NB4 (cell line): ENCODE data around the gene LELP1.
"Not testable (repeated sequence)": the region's sequence is repeated elsewhere in the genome, so short reads cannot be mapped to it uniquely, and the experiment has no call there.

Experiments
- DNase-seq: peaks from one replicate; pipeline ENCODE4 v3.0.0; 2010; ENCODE audit warnings: low read depth
- H3K4me3 ChIP-seq: one replicate; pipeline ENCODE4 v1.5.1; 2011; ENCODE audit warnings: mild to moderate bottlenecking, low read depth, low read length, moderate library complexity
- MYC ChIP-seq: IDR thresholded peaks from 2 replicates; pipeline ENCODE4 v1.6.1; 2011; ENCODE audit warnings: low read depth, low read length
- POLR2A ChIP-seq: IDR thresholded peaks from 2 replicates; pipeline ENCODE4 v1.6.1; 2011; ENCODE audit warnings: mild to moderate bottlenecking; ENCODE audit not compliant: insufficient read length; ENCODE audit errors: extremely low read depth
- TF ChIP-seq, protein P1 (sequence below): IDR thresholded peaks from one replicate; pipeline ENCODE4 v1.5.1; 2012; ENCODE audit warnings: low read depth, low read length
- TF ChIP-seq, protein P2 (sequence below): IDR thresholded peaks from 2 replicates; pipeline ENCODE4 v1.6.1; 2011; ENCODE audit warnings: low read depth, low read length

Gene LELP1

DNA sequence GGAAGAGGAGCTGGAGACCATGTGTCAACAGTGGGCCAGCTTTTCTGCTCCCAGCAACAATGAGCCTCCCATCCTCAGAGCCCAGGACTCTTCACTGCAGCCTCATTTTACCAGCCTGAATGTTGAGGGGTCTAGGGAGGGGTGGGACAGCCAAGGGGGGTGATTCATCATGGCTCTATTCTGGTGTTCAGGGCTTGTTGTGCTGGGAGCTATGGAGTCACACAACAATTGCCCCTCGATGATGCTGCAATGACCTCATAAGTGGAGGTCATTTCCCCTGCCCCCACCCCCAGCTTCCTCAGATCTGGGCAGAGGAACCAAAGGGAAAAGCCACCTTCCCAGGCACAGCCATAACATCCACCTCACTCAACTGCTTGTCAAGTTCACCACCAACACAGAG, at the start of gene LELP1:
Gene LELP1 (plus strand): TSS at position 301 of the 400 bp plus-strand sequence. CDS start 1,278 bp downstream, outside the sequence.
- H3K4me3 ChIP-seq: no peak within 1 kb of the TSS
- DNase-seq: no peak

DNA sequence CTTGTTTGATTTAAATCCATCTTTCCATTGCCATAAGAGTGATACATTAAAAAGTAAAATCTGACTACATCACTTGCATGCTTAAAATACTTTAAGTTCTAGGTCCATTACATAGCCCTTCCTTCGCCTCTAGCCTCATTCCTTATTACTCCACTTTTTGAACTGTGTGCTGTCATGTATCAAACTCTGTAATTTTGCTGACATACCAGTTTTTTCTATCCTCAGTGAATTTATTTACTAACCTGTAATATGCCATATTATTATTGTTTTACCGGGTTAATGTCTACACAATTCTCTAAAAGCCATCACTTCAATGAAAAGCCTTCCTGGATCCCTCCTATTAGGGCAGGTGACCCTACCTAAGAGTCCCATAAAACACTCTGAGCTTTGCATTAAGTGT, 47.7 kb upstream of the LELP1 start:
- no peak for DNase-seq
- TF ChIP-seq, protein P1, sequence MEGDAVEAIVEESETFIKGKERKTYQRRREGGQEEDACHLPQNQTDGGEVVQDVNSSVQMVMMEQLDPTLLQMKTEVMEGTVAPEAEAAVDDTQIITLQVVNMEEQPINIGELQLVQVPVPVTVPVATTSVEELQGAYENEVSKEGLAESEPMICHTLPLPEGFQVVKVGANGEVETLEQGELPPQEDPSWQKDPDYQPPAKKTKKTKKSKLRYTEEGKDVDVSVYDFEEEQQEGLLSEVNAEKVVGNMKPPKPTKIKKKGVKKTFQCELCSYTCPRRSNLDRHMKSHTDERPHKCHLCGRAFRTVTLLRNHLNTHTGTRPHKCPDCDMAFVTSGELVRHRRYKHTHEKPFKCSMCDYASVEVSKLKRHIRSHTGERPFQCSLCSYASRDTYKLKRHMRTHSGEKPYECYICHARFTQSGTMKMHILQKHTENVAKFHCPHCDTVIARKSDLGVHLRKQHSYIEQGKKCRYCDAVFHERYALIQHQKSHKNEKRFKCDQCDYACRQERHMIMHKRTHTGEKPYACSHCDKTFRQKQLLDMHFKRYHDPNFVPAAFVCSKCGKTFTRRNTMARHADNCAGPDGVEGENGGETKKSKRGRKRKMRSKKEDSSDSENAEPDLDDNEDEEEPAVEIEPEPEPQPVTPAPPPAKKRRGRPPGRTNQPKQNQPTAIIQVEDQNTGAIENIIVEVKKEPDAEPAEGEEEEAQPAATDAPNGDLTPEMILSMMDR: no peak
- no peak for TF ChIP-seq POLR2A
- TF ChIP-seq, protein P2, sequence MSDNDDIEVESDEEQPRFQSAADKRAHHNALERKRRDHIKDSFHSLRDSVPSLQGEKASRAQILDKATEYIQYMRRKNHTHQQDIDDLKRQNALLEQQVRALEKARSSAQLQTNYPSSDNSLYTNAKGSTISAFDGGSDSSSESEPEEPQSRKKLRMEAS: no peak
- TF ChIP-seq MYC: no peak
- no peak overlapping the region for H3K4me3 ChIP-seq

More for the DNA sequence above, at the start of gene LELP1:
- TF ChIP-seq POLR2A (no peak), MYC (no peak)
- TF ChIP-seq, protein P2: no peak
- TF ChIP-seq, protein P1: no peak

DNA sequence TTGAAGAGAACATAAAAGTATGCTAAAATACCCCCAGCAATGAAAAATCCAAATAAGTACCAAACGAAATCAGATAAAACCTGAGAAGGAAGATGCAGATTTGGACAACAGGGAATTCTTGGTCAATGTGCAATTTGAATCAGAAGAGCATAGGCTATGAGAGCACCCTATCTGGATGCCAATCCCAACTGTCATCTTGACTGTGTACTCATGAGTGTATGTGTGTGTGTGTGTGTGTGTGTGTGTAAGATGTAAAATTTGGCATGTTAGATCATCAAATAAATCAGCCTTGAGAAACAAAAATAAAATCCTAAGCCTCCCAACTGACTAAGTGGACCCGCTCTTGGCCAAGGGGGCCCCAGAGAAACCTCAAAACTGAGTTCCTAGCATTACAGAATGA, 34.5 kb upstream of the LELP1 start:
- H3K4me3 ChIP-seq: no peak overlapping the region
- TF ChIP-seq, protein P1: no peak
- TF ChIP-seq, protein P2: no peak
- DNase-seq: no peak

DNA sequence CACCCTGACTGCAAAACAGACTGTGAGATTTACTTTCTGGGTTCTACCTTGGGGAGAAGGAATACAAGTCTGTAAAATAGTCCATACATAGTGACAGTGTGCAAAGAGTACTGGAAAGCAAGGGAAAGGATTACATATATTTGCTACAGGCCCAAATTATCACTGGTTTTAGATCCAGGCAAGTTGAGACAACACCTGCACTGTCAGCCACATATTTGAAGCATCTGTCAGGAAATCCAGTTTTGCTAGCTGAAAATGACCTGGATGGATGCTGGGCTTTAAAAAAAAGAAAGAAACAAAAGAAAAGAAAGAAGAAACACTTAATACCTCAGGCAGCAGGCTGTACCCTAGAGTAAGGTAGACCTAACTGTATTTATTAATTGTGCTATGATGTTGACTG, 28.6 kb upstream of the LELP1 start:
- H3K4me3 ChIP-seq: no peak overlapping the region
- TF ChIP-seq POLR2A: no peak
- no peak for DNase-seq

DNA sequence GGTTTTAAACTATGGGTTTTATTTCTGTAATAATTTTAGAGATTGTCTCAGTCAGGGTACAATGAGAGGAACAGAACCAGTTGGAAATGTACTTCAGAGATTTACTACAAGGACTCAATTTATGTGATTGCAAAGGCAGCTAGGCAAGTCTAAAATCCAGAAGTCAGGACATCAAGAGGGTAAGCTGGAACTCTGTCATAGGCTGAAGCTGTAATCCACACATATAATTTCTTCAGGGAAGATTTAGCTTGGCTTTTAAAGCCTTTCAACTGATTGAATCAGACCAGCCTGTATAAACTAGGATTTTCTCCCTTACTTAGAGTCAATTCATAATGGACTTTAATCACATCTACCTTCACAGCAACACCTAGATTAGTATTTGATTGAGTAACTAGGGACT, 24.3 kb upstream of the LELP1 start:
- no peak for DNase-seq
- TF ChIP-seq MYC (no peak), POLR2A (no peak)
- TF ChIP-seq, protein P1: no peak
- TF ChIP-seq, protein P2: no peak
- H3K4me3 ChIP-seq: no peak overlapping the region

DNA sequence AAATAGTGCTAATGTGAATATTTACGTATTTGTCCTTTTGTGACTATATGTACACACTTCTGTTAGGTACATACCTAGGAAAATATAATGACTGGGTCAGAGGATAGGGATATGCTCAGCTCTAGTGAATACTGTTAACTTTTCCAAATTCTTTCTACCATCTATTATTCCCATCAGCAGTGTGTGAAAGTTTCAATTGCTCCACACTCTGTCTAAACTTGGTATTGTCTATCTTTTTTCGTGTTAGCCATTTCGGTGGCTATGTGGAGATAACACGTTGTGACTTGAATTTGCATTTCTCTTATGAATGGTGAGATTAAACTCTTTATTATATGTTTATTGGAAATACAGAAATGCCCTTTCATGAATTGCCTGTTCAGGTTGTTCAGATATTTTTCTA, 22.7 kb upstream of the LELP1 start:
- DNase-seq: no peak

DNA sequence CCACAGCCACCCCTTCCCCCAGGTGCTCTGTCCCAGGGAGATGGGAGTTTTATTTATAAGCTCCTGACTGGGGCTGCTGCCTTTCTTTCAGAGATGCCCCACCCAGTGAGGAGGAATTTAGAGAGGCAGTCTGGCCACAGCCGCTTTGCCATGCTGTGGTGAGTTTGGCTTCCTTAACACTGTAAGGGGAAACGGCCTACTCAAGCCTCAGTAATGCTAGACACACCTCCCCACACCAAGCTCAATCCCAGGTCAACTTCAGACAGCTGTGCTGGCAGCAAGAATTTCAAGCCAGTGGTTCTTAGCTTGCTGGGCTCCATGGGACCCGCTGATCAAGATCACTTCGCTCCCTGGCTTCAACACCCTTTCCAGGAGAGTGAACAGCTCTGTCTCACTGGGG, 14.9 kb upstream of the LELP1 start:
- DNase-seq, H3K4me3 ChIP-seq: not testable (repeated sequence)

More for the DNA sequence above, 22.7 kb upstream of the LELP1 start:
- no peak for TF ChIP-seq POLR2A
- TF ChIP-seq MYC: no peak
- TF ChIP-seq, protein P1: no peak
- TF ChIP-seq, protein P2: no peak
- no peak overlapping the region for H3K4me3 ChIP-seq
